GM12878 (cell line): Measurements from ENCODE around the gene ALX4. TPM values are rescaled to one million over a fixed set of nuclear protein-coding genes. Genes with fewer than 3 reads are reported as not detected.

ENCODE experiments used
- ATAC-seq: fragments of 200-7000 bp; cut with Tn5 transposase; 3 replicates; pipeline ENCODE4 v1.9.1; 2020; ENCODE audit warnings: mild to moderate bottlenecking, moderate library complexity
- BruUV-seq: library from RNA; stranded (reverse); fragments of 400-500 nt; replicated peaks from 2 replicates; lab custom pipeline; 2021; lab: Mats Ljungman, UMichigan
- CTCF ChIA-PET: fragments of 300-600 bp; sonication (Branson Sonifier 250); formaldehyde crosslinking; extraction: SDS; loops from one replicate; lab custom pipeline; 2021; ENCODE audit warnings: inconsistent platforms; lab: Yijun Ruan, JAX
- POLR2A ChIA-PET: fragments of 350-600 bp; formaldehyde crosslinking; extraction: SDS; loops from one replicate; lab custom pipeline; 2021; ENCODE audit warnings: inconsistent platforms; lab: Charles Lee
- RAD21 ChIA-PET: fragments of 300-600 bp; sonication (Branson Sonifier 250); formaldehyde crosslinking; loops from one replicate; lab custom pipeline; 2023; ENCODE audit warnings: antibody characterized with exemption; ENCODE audit not compliant: unreplicated experiment; lab: Charles Lee
- SMC1A ChIA-PET: fragments of 300-600 bp; sonication (Branson Sonifier 250); formaldehyde crosslinking; loops from one replicate; lab custom pipeline; 2023; ENCODE audit not compliant: unreplicated experiment, uncharacterized antibody; lab: Charles Lee
- DNase-seq: peaks from one replicate; pipeline ENCODE4 v3.0.0-alpha.2; 2011; ENCODE audit warnings: low read depth, low spot score
- FAIRE-seq: peaks from 3 replicates; lab custom pipeline; 2011; peaks lifted over from hg19 to GRCh38; lab: Jason Lieb, UNC
- H2AFZ ChIP-seq: 2 replicates; pipeline ENCODE4 v1.6.0; 2011; ENCODE audit warnings: low read depth, low read length, control low read depth; ENCODE audit not compliant: control insufficient read depth
- H3K27ac ChIP-seq: 2 replicates; pipeline ENCODE4 v1.5.1; 2011; ENCODE audit warnings: control low read depth; ENCODE audit not compliant: control insufficient read depth, insufficient read depth
- H3K27me3 ChIP-seq, 2 experiments: replicated peaks in 1 of 2; 2 replicates each; pipeline versions ENCODE4 v1.6.0 to v1.6.1; 2011; ENCODE audit warnings: low read length in 1 of 2; ENCODE audit not compliant: control insufficient read depth in 2 of 2, insufficient read depth in 2 of 2
- H3K36me3 ChIP-seq, 2 experiments: 2 replicates each; pipeline ENCODE4 v1.5.1; 2011; ENCODE audit warnings: low read length in 1 of 2; ENCODE audit not compliant: control insufficient read depth in 2 of 2, insufficient read depth in 2 of 2
- H3K4me1 ChIP-seq: 2 replicates; pipeline ENCODE4 v1.6.1; 2011; ENCODE audit warnings: mild to moderate bottlenecking, low read length, moderate library complexity, mixed read lengths; ENCODE audit not compliant: control insufficient read depth, insufficient read depth
- H3K4me2 ChIP-seq: 2 replicates; pipeline ENCODE4 v1.6.0; 2011; ENCODE audit warnings: control low read depth; ENCODE audit not compliant: control insufficient read depth, insufficient read depth
- H3K4me3 ChIP-seq: fragments of 200-600 bp; sonication (generic); 2 replicates; pipeline ENCODE4 v1.5.1; 2016
- H3K79me2 ChIP-seq: 2 replicates; pipeline ENCODE4 v1.6.0; 2011; ENCODE audit warnings: low read length; ENCODE audit not compliant: control insufficient read depth, insufficient read depth
- H3K9ac ChIP-seq: 2 replicates; pipeline ENCODE4 v1.8.0; 2011; ENCODE audit warnings: low read length, control low read depth, mixed read lengths; ENCODE audit not compliant: control insufficient read depth, insufficient read depth
- H3K9me3 ChIP-seq: replicated peaks from 3 replicates; pipeline ENCODE4 v1.5.1; 2011; ENCODE audit warnings: mild to moderate bottlenecking, low read length; ENCODE audit not compliant: control insufficient read depth, insufficient read depth
- H4K20me1 ChIP-seq: 2 replicates; pipeline ENCODE4 v1.6.0; 2011; ENCODE audit not compliant: control insufficient read depth, insufficient read depth
- CEBPB ChIP-seq, 2 experiments: fragments of 150-350 bp in 1 of 2; IDR thresholded peaks; 2 replicates each; pipeline ENCODE4 v1.6.1; 2012 to 2014; ENCODE audit warnings: low read depth in 2 of 2, low read length in 2 of 2, borderline replicate concordance in 1 of 2, inconsistent platforms in 1 of 2
- IKZF1 ChIP-seq: fragments of 450-650 bp; conservative IDR thresholded peaks from 2 replicates; pipeline ENCODE4 v1.6.1; 2017; ENCODE audit warnings: antibody characterized with exemption, mild to moderate bottlenecking
- MEF2B ChIP-seq: fragments of 450-650 bp; IDR thresholded peaks from 2 replicates; pipeline ENCODE4 v1.6.1; 2018; ENCODE audit warnings: mild to moderate bottlenecking, moderate library complexity; ENCODE audit not compliant: partially characterized antibody, poor library complexity, severe bottlenecking
- MXI1 ChIP-seq: fragments of 150-350 bp; IDR thresholded peaks from 2 replicates; pipeline ENCODE4 v1.6.1; 2011; ENCODE audit warnings: low read depth, mild to moderate bottlenecking, inconsistent platforms, low read length, improper control_type of control experiment
- MYC ChIP-seq: IDR thresholded peaks from 2 replicates; pipeline ENCODE4 v1.6.1; 2011; ENCODE audit warnings: mild to moderate bottlenecking, low read length, moderate library complexity, inconsistent platforms; ENCODE audit not compliant: insufficient read depth, insufficient replicate concordance, insufficient read length, severe bottlenecking
- NR2F1 ChIP-seq: fragments of 450-650 bp; conservative IDR thresholded peaks from 2 replicates; pipeline ENCODE4 v1.6.1; 2017; ENCODE audit warnings: mild to moderate bottlenecking
- PAX5 ChIP-seq: IDR thresholded peaks from 2 replicates; pipeline ENCODE4 v1.6.1; 2011; ENCODE audit warnings: low read depth, low read length, borderline replicate concordance
- RAD21 ChIP-seq: IDR thresholded peaks from 2 replicates; pipeline ENCODE4 v1.6.1; 2011; ENCODE audit warnings: mild to moderate bottlenecking, low read depth, low read length, moderate library complexity; ENCODE audit not compliant: insufficient read depth
- RBBP5 ChIP-seq: fragments of 200-600 bp; sonication (generic); conservative IDR thresholded peaks from 2 replicates; pipeline ENCODE4 v1.6.1; 2016
- SMARCA5 ChIP-seq: fragments of 450-650 bp; IDR thresholded peaks from 2 replicates; pipeline ENCODE4 v1.6.1; 2017; ENCODE audit warnings: mild to moderate bottlenecking
- TCF12 ChIP-seq: IDR thresholded peaks from 2 replicates; pipeline ENCODE4 v1.6.1; 2011; ENCODE audit warnings: low read depth, mild to moderate bottlenecking, low read length
- WGBS: methylation state at CpG from one replicate; pipeline ENCODE4 v1.1.6; 2016; ENCODE audit warnings: low lambda C conversion rate; ENCODE audit not compliant: insufficient replicate concordance, insufficient coverage; ENCODE audit errors: missing lambda C conversion rate; 5-methylcytosine and 5-hydroxymethylcytosine counted together
- in situ Hi-C: fragments of 300-500 bp; cut with MboI; formaldehyde crosslinking; loops from 9 replicates; pipeline ENCODE4 v1.14.3; 2018; ENCODE audit warnings: mixed read lengths
- intact Hi-C: fragments of 100-400 bp; cut with micrococcal nuclease; formaldehyde crosslinking; loops from one replicate; pipeline ENCODE4 v1.14.2; 2022; ENCODE audit not compliant: unreplicated experiment
- polyA plus RNA-seq, 11 experiments: library from polyadenylated mRNA; depleted of rRNA in 4 of 11; unstranded in 6 of 11; stranded (reverse) in 5 of 11; fragments of >200 nt; fragmentation: Nextera tagmentation in 4 of 11; fragmentation: Illumina TruSeq in 1 of 11; extraction: Ambion mirVana in 4 of 11; extraction: Trizol in 1 of 11; gene quantifications; 1 replicate in 1 of 11; 2 replicates in 10 of 11; pipeline versions ENCODE4 v1.2.1 to v1.2.3, GENCODE V29; 2011 to 2016; ENCODE audit warnings: inconsistent platforms in 2 of 11, missing spikeins in 2 of 11, low read depth in 1 of 11
- total RNA-seq, 4 experiments: library from RNA; depleted of rRNA in 3 of 4; stranded (reverse); fragments of >200 nt in 3 of 4; fragmentation: Illumina TruSeq in 1 of 4; extraction: Trizol in 1 of 4; gene quantifications; 2 replicates each; pipeline versions ENCODE4 v1.2.1 to v1.2.3, GENCODE V29; 2013 to 2021
- TF ChIP-seq, protein P1 (sequence below): fragments of 450-650 bp; IDR thresholded peaks from 2 replicates; pipeline ENCODE4 v1.6.1; 2017; ENCODE audit warnings: antibody characterized with exemption, mild to moderate bottlenecking, moderate library complexity

The ALX4 gene
- total and polyA plus RNA-seq, 10 of the 15 experiments (the other 5 are each of a cell fraction or from before 2014, with no cell fraction given), result not detected

DNA sequence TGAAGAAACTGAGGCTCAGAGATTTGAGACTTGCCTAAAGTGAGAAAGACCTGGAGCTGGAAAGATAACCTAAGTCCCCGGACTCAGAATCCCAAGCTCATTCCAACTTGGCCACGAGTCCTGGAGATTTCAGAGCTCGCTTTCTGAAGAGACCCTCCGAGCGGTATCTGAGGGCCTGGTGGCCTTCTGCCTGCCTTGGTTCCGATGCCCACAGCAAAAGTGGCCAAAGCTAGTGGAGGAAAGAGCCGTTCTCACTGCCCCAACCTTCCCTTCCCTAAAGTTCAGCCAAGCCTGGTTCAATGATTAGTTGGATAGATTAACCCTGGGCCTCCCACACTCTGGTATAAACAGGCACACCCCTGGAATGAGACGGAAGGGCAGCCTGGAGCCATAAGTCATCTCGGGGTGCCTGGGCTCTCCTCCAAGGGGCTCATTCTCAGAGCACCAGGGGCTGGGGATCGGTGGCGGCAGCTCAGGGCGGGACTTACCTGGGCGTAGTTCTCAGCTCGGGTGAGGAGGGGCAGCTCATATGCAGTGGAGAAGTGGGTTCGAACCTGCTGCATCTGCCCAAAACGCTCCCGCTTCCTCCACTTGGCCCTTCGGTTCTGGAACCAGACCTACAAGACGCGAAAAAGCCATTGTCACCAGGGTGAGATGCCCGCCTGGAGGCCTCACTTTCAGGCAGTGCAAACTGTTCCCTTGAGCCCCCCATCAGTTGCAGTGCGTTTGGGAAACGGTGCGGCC is 42.8 kb downstream of the ALX4 start (continued):
- TF ChIP-seq RAD21 (no peak), MYC (no peak)

DNA sequence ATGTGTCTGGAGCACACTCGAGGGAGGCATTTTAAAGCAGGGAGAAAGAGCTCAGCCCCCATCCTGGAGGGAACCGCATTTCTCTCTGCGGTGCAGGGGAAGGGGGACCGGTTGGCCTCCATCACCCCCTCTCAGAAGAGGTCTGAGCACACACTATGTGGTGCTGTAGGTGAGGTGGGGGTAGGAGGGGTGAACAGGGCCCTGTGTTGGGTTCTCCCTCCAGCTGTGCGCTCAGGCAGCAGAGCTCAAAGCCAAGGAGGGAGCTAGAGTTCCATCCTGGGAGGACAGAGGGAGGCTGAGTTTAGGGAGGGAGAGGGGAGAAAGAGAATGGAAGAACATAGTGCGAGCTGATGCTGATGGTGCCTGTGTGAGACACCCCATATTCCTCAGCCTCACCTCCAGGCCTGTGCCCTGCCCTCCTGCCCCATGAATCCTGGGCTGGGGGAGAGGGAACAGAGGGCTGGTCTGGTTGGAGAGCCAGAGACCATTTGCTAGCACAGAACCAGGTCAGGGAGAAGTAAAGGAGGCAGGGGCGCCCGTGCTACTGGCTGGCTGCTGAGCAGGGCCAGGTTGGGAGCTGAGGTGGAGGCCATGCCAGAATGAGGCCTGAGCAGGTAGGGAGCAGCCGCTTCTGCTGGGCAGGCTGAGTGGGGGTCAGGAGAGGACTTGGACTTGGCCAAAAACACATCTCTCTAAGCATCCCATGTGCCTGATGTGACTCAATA is 43.7 kb downstream of the ALX4 start:
- CTCF ChIA-PET, result no interaction called here
- H3K4me2 ChIP-seq, result no peak overlapping the region
- no peaks in the 10 kb centered on the region for H3K79me2 ChIP-seq
- no peak overlapping the region for H3K9ac ChIP-seq
- TF ChIP-seq, protein P1, sequence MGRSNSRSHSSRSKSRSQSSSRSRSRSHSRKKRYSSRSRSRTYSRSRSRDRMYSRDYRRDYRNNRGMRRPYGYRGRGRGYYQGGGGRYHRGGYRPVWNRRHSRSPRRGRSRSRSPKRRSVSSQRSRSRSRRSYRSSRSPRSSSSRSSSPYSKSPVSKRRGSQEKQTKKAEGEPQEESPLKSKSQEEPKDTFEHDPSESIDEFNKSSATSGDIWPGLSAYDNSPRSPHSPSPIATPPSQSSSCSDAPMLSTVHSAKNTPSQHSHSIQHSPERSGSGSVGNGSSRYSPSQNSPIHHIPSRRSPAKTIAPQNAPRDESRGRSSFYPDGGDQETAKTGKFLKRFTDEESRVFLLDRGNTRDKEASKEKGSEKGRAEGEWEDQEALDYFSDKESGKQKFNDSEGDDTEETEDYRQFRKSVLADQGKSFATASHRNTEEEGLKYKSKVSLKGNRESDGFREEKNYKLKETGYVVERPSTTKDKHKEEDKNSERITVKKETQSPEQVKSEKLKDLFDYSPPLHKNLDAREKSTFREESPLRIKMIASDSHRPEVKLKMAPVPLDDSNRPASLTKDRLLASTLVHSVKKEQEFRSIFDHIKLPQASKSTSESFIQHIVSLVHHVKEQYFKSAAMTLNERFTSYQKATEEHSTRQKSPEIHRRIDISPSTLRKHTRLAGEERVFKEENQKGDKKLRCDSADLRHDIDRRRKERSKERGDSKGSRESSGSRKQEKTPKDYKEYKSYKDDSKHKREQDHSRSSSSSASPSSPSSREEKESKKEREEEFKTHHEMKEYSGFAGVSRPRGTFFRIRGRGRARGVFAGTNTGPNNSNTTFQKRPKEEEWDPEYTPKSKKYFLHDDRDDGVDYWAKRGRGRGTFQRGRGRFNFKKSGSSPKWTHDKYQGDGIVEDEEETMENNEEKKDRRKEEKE, result no peak
- no peak for TF ChIP-seq CEBPB (IDR thresholded peaks at IDR 0.05; ENCODE audit: borderline replicate concordance in 1 of 2, low read depth in 2 of 2, low read length in 2 of 2)
- TF ChIP-seq SMARCA5, result no peak
- no peak for TF ChIP-seq TCF12
- TF ChIP-seq PAX5, result no peak
- TF ChIP-seq IKZF1, result no peak
- no peak for TF ChIP-seq MEF2B
- no peak for TF ChIP-seq MXI1
- no peak for TF ChIP-seq NR2F1
- no peak for TF ChIP-seq RBBP5
- TF ChIP-seq, all 136 proteins: peak for 0
- Histone ChIP-seq H4K20me1 (no peaks in the 10 kb centered on the region), H2AFZ (no peak overlapping the region), H3K9me3 (no peaks in the 10 kb centered on the region), H3K36me3 (no peaks in the 10 kb centered on the region), H3K4me3 (no peak overlapping the region), H3K4me1 (no peaks in the 10 kb centered on the region), H3K27ac (no peak overlapping the region), H3K27me3 (no peaks in the 10 kb centered on the region; a peak in 2 of 4 replicates)
- intact Hi-C loops, result no loop called here
- in situ Hi-C loops, result no loop called here
- 33% methylated on average over 9 of the region's 9 CpGs for WGBS
- ChIA-PET RAD21 (no interaction called here), SMC1A (no interaction called here), POLR2A (interaction anchor here (0.6 kb wide), 1 partner anchor 263 kb away, joined by 3 read pairs; no protein-coding TSS in a partner anchor)
- ATAC-seq (no peak), DNase-seq (no peak), FAIRE-seq (no peak)
- BruUV-seq, result no TSS peak
